Lung microvascular endothelial cell (primary cell): ENCODE results near the gene GDPD3. TPM values are rescaled to one million over a fixed set of nuclear protein-coding genes. Genes with fewer than 3 reads are reported as not detected.
A peak's percentile ranks its signal among the peaks of the same experiment; 100 is the strongest.
"Not testable (repeated sequence)": the region's sequence is repeated elsewhere in the genome, so short reads cannot be mapped to it uniquely, and the experiment has no call there.

Source experiments
- DNase-seq, 2 donors: peaks; one replicate each; pipeline versions ENCODE4 v3.0.0 to v3.0.0-alpha.2; 2010; ENCODE audit warnings: low read depth in 2 of 2
- total RNA-seq: library from RNA; depleted of rRNA; stranded (reverse); fragments of >200 nt; gene quantifications from 2 replicates; pipeline ENCODE4 v1.2.1, GENCODE V29; 2014

GDPD3 gene
- total RNA-seq, 1 donor from 2014 or later = 1.4 TPM

DNA sequence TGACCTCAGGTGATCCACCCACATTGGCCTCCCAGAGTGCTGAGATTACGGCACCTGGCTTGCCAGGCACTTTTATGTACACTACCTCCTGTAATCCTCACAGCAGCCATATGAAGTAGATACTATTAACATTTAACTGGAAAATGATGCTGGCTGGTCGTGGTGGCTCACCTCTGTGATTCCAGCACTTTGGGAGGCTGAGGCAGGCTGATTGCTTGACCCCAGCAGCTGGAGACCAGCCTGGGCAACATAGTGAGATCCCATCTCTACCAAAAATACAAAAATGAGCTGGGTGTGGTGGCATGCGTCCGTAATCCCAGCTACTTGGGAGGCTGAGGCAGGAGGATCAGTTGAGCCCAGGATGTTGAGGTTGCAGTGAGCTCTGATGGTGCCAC is 11.6 kb upstream of the GDPD3 start:
- DNase-seq = no peak

DNA sequence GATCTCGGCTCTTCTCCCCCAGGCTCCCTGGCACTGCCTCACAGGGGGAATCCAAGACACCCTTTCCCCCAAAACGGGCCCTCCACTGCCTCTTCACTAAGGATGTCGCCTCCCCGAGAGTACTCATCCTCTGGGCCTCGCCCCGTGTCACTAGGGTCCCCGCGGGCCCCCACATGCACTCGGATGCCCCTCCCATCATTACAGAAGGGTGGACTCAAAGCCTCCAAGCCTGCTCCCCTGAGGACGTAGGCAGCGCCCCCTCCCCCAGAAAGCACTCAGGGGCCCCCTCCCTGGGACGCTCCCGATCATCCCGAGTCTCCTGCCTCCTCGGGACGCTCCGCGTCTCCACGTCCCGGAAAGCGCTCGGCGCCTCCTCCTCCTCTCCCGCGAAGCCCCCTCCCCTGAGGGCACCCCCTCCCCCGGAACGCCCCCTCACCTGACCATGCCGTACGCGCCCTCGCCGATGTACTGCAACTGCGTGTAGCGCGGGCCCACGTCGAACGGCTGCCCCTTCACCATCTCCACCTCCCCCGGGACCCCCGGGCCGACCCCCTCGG is 9.3 kb upstream of the GDPD3 start:
- DNase-seq = peak; percentile 20 to 44

DNA sequence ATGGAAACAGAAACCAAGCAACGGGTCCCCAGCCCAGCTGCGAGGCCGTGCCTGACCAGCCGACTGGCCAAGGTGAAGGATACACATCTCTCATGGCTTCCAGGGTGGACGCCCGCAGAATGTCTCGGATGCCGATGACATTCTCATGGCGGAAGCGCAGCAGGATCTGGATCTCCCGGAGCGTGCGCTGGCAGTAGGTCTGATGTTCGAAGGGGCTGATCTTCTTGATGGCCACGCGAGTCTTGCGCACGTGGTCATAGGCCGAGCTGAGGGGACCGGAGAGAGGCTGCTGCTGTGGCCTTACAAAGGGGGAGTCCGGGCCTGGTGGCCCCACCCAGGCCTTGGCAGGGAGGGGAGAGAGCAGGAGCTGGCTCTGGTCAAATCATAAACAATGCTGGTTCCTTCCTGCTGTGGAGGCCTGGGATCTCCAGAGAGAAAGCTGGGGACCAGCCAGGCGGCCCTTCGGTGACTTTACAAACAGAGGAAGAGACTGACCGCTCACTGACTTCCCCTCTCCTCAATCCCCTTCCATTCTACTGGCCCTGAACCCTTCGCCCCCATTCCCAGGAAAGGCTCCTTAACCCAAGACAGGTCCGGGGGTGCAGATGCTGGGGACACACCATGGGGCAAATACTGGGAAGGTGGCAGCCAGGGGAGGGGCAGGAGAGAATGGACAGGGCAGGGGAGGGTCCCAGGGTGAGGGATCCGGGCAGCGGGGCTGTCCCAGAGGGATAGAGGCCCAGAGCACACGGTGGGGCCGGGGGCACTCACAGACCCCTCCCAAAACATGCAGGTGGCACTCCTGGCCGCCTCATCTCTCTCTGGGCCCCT is 8.6 kb upstream of the GDPD3 start:
- peak; percentile 77 to 86 for DNase-seq

DNA sequence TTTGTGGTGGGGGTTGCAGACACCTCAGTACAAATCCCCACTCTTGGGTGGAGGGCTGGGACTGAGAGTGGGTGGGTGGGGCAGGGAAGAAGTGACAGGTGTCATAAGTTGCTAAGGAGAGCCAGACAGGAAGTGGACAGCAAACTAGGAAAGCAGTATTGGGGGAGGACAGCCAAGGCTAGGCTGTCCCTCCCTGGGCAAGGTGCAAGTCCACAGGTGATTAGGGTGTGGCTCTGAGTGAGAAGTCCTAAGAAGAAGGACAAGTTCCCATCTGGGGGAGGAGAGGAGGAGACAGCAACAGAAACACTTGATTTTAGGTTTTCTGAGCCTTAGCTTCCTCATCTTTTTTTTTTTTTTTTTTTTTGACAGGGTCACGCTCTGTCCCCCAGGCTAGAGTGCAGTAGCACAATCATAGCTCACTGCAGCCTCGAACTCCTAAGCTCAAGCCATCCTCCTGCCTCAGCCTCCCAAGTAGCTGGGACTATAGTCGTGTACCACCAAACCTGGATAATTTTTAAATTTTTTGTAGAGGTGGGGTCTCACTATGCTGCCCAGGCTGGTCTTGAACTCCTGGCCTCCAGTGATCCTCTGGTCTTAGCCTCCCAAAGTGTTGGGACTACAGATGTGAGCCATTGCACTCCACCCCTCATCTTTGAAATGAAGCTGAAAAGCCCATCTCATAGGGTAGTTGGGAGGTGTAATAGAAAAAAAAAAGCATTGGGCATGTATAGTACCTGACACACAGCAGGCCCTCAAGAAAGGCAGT is 7.2 kb upstream of the GDPD3 start:
- DNase-seq = no peak

DNA sequence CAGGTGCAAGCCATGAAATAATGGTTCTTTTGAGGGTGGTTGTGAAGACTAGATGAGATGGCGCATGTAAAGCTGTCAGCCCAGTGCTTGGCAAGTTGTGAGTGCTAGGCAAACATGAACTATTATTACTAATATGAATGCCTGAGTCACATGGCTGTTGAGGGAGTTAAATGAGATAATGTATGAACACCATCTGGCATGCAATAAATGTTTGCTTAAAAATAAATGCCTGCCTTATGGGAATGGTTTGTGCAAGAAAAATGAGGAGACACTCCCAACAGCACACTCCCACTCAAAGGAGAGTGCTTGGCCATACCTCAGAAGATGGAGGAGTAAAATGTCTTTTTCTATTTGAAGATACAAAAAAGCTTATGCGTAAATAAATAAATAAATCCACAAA is 6.1 kb upstream of the GDPD3 start:
- no peak for DNase-seq

DNA sequence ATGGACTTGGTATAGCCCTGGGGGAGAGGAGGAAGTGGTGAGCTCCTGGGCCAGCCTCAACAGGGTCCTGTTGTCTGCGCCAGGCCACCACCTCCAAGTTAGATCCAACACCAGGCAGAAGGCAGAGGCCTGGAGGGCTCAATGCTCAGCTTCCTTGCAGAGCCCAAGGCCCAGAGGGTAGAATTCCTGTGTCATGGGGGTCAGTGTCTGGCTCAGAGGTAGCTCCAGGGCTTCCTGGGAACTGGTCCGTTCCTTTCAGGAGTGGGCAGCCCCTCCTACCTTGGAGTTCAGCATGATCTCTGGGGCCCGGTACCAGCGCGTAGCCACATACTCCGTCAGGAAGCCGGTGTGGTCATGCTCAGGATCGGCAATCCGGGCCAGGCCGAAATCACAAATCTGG is 4.4 kb upstream of the GDPD3 start:
- DNase-seq = no peak

DNA sequence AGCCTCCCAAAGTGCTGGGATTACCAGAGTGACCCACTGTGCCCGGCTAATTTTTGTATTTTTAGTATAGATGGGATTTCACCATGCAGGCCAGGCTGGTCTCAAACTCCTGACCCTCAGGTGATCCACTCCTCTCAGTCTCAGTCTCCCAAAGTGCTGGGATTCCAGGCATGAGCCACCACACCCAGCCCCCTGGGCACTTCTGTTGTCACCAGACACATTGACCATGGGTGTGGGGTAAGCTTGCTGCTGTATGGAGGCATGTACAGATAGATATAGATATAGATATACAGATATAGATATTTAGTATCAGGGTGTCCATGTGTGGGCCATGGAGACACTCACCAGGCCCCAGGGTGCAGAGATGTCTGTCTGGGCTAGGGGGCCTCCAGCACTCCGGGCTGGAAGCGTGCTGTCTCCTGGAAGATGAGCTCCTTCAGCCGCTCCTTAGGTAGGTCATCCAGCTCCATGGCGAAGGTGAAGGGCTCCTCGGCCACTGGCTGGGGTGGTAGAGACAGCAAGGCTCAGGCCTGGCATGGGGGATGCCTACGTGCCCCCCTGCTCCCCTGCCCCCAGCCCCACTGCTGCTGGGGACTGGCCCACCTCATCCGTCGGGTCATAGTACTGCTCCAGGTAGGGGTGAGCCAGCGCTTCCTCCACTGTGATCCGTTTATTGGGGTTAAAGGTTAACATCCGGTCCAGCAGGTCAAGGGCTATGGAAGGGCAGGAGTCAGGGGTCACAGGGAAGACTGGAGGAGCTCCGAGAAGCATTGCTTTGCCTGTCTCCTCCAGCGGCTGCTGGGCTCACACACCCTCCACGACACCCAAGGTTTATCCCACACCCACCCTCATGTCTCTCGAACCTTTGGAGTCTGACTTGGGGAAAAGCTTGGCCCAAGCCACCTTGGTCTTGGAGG is 3.2 kb upstream of the GDPD3 start:
- DNase-seq = no peak

GRCh38 chr16:30115238-30115637 is 1.9 kb upstream of the GDPD3 start:
- no peak for DNase-seq

GRCh38 chr16:30114833-30115232 is 1.5 kb upstream of the GDPD3 start:
- DNase-seq = not testable (repeated sequence)

GRCh38 chr16:30114411-30114810 is 1.1 kb upstream of the GDPD3 start:
- DNase-seq = no peak

DNA sequence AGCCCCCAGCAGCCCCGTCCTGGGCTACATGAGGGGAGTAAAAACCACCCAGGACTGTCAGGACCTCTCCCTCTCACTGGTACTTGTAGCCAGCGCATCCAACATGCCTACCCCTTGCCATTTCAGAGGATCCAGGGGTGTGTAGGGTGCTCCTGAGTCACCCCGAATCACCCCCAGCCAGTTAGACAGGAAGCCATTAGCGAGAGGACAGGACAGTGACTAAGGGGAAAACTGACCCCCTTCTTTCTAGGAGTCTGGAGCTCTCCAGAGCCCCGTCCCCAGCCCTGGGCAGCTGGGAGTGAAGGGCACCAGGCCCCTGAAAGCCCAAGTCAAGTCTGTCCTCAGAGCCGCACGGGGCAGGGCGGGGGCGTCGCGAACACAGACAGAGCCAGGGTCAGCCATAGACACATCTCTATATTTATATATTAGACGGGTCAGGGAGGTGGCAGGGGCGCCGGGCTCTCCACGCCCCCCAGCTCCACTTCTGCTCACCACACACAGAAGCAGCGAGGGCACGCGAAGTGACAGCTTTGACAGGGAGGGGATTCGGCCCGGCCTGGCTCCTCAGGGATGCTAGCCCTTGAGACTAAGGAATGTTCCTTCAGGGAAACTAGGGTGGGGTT is 485 bp upstream of the GDPD3 start:
- DNase-seq = no peak

DNA sequence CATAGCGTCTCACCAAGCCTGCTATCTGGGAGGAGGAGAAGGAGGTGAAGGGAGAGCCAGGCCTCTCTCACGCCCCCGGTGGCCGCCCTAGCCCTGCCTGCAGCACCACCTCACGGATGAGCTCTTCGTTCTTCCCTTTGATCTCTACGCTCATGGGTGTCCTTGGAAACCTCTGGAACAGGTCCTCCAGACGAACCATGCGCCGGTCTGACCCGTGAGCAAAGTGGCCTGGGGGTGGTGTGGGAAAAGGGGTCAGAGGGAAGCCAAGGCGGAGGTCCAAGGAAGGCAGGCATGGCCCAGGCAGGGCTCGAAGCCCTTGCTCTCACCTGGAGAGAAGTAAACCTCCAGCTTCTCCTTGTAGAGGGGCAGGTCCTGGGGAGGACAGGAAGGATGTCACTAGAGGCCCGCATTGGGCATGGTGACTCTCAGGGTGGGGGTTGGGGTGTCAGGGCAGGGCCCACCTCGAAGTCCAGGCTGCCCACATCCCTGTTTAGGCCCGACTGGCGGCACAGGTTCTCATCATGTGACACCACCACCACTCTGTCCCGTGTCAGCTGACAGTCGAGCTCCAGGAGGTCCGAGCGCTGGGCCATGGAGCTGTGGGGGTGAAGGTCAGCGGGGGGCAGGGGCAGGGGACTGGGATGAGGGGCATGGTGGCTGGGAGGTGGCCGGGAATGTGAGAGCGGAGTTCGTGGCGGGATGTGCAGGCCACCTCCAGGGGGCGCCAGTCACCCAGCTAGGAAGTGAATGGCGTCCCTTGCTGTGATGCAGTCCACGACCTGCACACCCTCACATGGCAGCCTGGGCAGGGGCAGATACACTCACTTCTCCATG is 923 bp downstream of the GDPD3 start:
- DNase-seq = peak; percentile 73 to 79

- no peak for DNase-seq
These were observed 2.7 kb downstream of the GDPD3 start for GRCh38 chr16:30110661-30111060.

DNA sequence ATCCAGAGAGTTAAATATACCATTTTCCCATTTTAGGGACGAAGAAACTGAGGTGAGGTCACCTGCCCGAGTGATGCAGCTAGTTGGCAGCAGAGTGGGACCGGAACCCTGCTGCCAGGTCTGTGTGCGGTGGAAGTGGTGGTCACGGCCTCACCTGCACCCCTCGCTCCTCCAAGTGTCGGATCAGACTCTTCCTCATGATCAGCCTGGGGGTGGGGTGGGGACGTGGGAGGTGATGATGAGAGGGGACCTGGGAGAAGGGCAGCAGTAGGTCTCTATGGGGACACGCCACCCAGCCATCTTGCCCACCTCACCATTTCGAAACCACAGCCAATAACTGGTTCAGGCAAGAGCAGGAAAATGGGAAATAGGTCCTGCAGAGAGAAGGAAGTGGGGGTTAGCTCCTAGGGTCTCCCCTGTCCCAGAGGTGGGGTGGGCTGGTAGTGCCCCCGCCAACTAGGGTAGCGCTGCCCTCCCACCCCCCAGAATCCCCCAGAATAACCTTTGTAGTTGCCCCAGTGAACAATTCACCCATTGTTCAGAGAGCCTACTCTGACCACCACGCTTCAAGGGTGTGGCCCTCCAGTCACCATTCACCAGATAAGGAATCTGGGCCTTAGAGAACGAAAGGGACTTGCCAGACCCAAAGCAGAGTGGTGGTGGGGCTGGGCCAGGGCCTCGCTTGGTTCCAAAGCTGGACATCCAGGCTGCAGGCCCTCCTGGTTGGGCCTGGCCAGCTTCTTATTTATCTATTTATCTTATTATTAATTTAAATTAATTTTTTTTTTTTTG is 5.1 kb downstream of the GDPD3 start:
- DNase-seq = no peak

- no peak for DNase-seq
These were observed 8.8 kb downstream of the GDPD3 start for GRCh38 chr16:30104492-30104891.

- DNase-seq = no peak
These were observed 9.2 kb downstream of the GDPD3 start for GRCh38 chr16:30104090-30104489.

- no peak for DNase-seq
These were observed 16.3 kb downstream of the GDPD3 start for GRCh38 chr16:30096862-30097563.

- DNase-seq = peak; percentile 94 to 95
These were observed 17.1 kb downstream of the GDPD3 start, which contains the start of gene YPEL3 for GRCh38 chr16:30096105-30096861. Gene YPEL3 (minus strand): TSS chr16:30096213. CDS start chr16:30095482, 731 bp downstream.
